GM12874 (cell line): ENCODE measurements around the gene RBM10.

Experiments
- CTCF ChIP-seq: IDR thresholded peaks from 2 replicates; pipeline ENCODE4 v1.5.1; 2011; ENCODE audit warnings: low read depth, mild to moderate bottlenecking, control low read depth, low read length, moderate library complexity; ENCODE audit not compliant: insufficient read depth

Gene RBM10

GRCh38 chrX:47129899-47130358 lies 15.1 kb upstream of the RBM10 start:
- no peak for TF ChIP-seq CTCF

GRCh38 chrX:47133493-47133892 lies 11.5 kb upstream of the RBM10 start:
- no peak for TF ChIP-seq CTCF

- no peak for TF ChIP-seq CTCF
These were observed 6.8 kb upstream of the RBM10 start for GRCh38 chrX:47138171-47138570.

- no peak for TF ChIP-seq CTCF
These were observed 961 bp upstream of the RBM10 start for GRCh38 chrX:47143894-47144625.

- TF ChIP-seq CTCF: no peak
These were observed 537 bp downstream of the RBM10 start for GRCh38 chrX:47145395-47146120.

GRCh38 chrX:47146121-47146935 lies 1.3 kb downstream of the RBM10 start:
- TF ChIP-seq CTCF: no peak
